ENCODE results near the gene PPARGC1A. TPM values are rescaled to one million over a fixed set of nuclear protein-coding genes. Genes with fewer than 3 reads are reported as not detected.

Gene PPARGC1A
- polyA plus RNA-seq, 2 of the 4 experiments (the other 2 are of a cell fraction), result 0.04 TPM

- Histone ChIP-seq H3K27ac (no peak overlapping the region), H3K4me3 (no peak overlapping the region), H3K4me1 (no peaks in the 10 kb centered on the region), H3K4me2 (no peak overlapping the region), H3K9me3 (no peaks in the 10 kb centered on the region)
- DNase-seq (ENCODE audit: low read depth in 1 of 2, low spot score in 1 of 2) (no peak), FAIRE-seq (no peak), ATAC-seq (no peak)
- 33% methylated on average over 2 of the region's 2 CpGs for WGBS (ENCODE audit: missing lambda C conversion rate)
- TF ChIP-seq, protein P1, sequence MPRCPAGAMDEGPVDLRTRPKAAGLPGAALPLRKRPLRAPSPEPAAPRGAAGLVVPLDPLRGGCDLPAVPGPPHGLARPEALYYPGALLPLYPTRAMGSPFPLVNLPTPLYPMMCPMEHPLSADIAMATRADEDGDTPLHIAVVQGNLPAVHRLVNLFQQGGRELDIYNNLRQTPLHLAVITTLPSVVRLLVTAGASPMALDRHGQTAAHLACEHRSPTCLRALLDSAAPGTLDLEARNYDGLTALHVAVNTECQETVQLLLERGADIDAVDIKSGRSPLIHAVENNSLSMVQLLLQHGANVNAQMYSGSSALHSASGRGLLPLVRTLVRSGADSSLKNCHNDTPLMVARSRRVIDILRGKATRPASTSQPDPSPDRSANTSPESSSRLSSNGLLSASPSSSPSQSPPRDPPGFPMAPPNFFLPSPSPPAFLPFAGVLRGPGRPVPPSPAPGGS (IDR thresholded peaks at IDR 0.05), result no peak
- no peak for TF ChIP-seq ZC3H11A (IDR thresholded peaks at IDR 0.05)
- no peak for TF ChIP-seq POLR2AphosphoS2 (conservative IDR thresholded peaks at IDR 0.05; ENCODE audit: low read length)
- no peak for TF ChIP-seq NR3C1 (IDR thresholded peaks at IDR 0.05)
- TF ChIP-seq, protein P2, sequence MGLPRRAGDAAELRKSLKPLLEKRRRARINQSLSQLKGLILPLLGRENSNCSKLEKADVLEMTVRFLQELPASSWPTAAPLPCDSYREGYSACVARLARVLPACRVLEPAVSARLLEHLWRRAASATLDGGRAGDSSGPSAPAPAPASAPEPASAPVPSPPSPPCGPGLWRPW (IDR thresholded peaks at IDR 0.05), result no peak
- ChIA-PET CTCF (interaction anchor here (1.2 kb wide), 1 partner anchor 10 kb away, joined by 5 read pairs; no protein-coding TSS in a partner anchor), POLR2A (no interaction called here)
Measured at GRCh38 chr4:23911675-23912455, 22.0 kb upstream of the PPARGC1A start.

- ChIA-PET CTCF (no interaction called here), POLR2A (no interaction called here)
- TF ChIP-seq, protein P2 (IDR thresholded peaks at IDR 0.05), result no peak
- TF ChIP-seq GATA3 (IDR thresholded peaks at IDR 0.05; ENCODE audit: borderline replicate concordance) (no peak), RCOR1 (IDR thresholded peaks at IDR 0.05; ENCODE audit: low read depth, low read length) (no peak), TP53 (CRISPR knock-in tag; IDR thresholded peaks at IDR 0.05) (no peak), CHD2 (IDR thresholded peaks at IDR 0.05; ENCODE audit: low read length, partially characterized antibody) (no peak), POLR2A (IDR thresholded peaks at IDR 0.05; ENCODE audit: low read length) (no peak), ESRRA (IDR thresholded peaks at IDR 0.05; ENCODE audit: borderline replicate concordance, low read length) (no peak), CBX2 (IDR thresholded peaks at IDR 0.05; ENCODE audit: borderline replicate concordance, low read depth) (no peak), ZC3H11A (IDR thresholded peaks at IDR 0.05) (no peak), CHD4 (IDR thresholded peaks at IDR 0.05; ENCODE audit: borderline replicate concordance) (no peak)
- TF ChIP-seq, protein P3, sequence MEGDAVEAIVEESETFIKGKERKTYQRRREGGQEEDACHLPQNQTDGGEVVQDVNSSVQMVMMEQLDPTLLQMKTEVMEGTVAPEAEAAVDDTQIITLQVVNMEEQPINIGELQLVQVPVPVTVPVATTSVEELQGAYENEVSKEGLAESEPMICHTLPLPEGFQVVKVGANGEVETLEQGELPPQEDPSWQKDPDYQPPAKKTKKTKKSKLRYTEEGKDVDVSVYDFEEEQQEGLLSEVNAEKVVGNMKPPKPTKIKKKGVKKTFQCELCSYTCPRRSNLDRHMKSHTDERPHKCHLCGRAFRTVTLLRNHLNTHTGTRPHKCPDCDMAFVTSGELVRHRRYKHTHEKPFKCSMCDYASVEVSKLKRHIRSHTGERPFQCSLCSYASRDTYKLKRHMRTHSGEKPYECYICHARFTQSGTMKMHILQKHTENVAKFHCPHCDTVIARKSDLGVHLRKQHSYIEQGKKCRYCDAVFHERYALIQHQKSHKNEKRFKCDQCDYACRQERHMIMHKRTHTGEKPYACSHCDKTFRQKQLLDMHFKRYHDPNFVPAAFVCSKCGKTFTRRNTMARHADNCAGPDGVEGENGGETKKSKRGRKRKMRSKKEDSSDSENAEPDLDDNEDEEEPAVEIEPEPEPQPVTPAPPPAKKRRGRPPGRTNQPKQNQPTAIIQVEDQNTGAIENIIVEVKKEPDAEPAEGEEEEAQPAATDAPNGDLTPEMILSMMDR (IDR thresholded peaks at IDR 0.05), result no peak
- TF ChIP-seq, protein P4, sequence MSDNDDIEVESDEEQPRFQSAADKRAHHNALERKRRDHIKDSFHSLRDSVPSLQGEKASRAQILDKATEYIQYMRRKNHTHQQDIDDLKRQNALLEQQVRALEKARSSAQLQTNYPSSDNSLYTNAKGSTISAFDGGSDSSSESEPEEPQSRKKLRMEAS (IDR thresholded peaks at IDR 0.05), result no peak
- TF ChIP-seq, protein P5, sequence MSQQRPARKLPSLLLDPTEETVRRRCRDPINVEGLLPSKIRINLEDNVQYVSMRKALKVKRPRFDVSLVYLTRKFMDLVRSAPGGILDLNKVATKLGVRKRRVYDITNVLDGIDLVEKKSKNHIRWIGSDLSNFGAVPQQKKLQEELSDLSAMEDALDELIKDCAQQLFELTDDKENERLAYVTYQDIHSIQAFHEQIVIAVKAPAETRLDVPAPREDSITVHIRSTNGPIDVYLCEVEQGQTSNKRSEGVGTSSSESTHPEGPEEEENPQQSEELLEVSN (IDR thresholded peaks at IDR 0.05; ENCODE audit: borderline replicate concordance, low read depth), result no peak
- no peak for FAIRE-seq
- no peaks in the 10 kb centered on the region for H3K4me1 ChIP-seq
- no peak overlapping the region for H3K4me3 ChIP-seq
- no peaks in the 10 kb centered on the region for H3K9me3 ChIP-seq
- H3K27ac ChIP-seq, result no peak overlapping the region
- no peak for DNase-seq (ENCODE audit: low read depth in 1 of 2, low spot score in 1 of 2)
- 0% methylated on average over 1 of the region's 1 CpG for WGBS (ENCODE audit: missing lambda C conversion rate)
- no peak for ATAC-seq
- no peak overlapping the region for H3K4me2 ChIP-seq
Measured at GRCh38 chr4:23909671-23910070, 19.8 kb upstream of the PPARGC1A start.

DNA sequence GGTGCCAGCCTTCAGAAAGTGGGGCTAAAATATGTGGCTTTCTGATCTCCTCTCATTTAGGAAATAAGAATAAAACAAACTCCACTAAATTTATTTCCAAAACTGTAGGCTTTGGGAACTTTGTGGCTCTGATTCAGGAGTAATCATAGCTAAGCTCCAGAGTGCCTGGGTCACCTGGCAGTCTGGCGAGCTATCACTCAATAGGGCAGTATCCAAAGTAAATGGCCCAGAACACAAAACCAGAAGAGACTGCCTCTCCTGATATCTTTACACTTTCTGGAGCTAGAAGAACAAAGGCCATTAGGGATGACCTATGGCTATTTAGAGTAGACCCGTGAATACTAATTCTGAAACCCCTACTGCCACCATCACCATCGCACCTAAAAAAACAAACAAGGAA lies 17.0 kb upstream of the PPARGC1A start:
- Histone ChIP-seq H3K4me3 (no peak overlapping the region), H3K9me3 (no peaks in the 10 kb centered on the region), H3K4me1 (no peaks in the 10 kb centered on the region), H3K4me2 (no peak overlapping the region), H3K27ac (no peak overlapping the region)
- TF ChIP-seq, protein P6, sequence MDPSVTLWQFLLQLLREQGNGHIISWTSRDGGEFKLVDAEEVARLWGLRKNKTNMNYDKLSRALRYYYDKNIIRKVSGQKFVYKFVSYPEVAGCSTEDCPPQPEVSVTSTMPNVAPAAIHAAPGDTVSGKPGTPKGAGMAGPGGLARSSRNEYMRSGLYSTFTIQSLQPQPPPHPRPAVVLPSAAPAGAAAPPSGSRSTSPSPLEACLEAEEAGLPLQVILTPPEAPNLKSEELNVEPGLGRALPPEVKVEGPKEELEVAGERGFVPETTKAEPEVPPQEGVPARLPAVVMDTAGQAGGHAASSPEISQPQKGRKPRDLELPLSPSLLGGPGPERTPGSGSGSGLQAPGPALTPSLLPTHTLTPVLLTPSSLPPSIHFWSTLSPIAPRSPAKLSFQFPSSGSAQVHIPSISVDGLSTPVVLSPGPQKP (IDR thresholded peaks at IDR 0.05; ENCODE audit: low read depth, low read length), result no peak
- TF ChIP-seq POLR2A (IDR thresholded peaks at IDR 0.05; ENCODE audit: low read length), result no peak
- no peak for TF ChIP-seq FOSL2 (IDR thresholded peaks at IDR 0.05)
- TF ChIP-seq FOSL2 (CRISPR knock-in tag; IDR thresholded peaks at IDR 0.05), result no peak
- no peak for TF ChIP-seq HOXA7 (CRISPR knock-in tag; IDR thresholded peaks at IDR 0.05)
- no peak for TF ChIP-seq POLR2AphosphoS2 (conservative IDR thresholded peaks at IDR 0.05; ENCODE audit: low read length)
- TF ChIP-seq USF2 (IDR thresholded peaks at IDR 0.05), result no peak
- TF ChIP-seq FOSB (CRISPR knock-in tag; IDR thresholded peaks at IDR 0.05), result no peak
- TF ChIP-seq BHLHE40 (IDR thresholded peaks at IDR 0.05; ENCODE audit: low read depth, low read length), result no peak
- TF ChIP-seq FOXS1 (CRISPR knock-in tag; IDR thresholded peaks at IDR 0.05), result no peak
- TF ChIP-seq SREBF2 (IDR thresholded peaks at IDR 0.05), result no peak
- WGBS (ENCODE audit: missing lambda C conversion rate), result 23% methylated on average over 3 of the region's 3 CpGs
- CTCF ChIA-PET, result no interaction called here
- POLR2A ChIA-PET, result no interaction called here
- DNase-seq (ENCODE audit: low read depth in 1 of 2, low spot score in 1 of 2) (no peak), ATAC-seq (no peak), FAIRE-seq (no peak)
